BE2C (cell line): ENCODE results near the gene CRYBG2.
"Not testable (repeated sequence)": the region's sequence is repeated elsewhere in the genome, so short reads cannot be mapped to it uniquely, and the experiment has no call there.

Experiments
- DNase-seq: peaks from one replicate; pipeline ENCODE4 v3.0.0-alpha.2; 2020
- H3K27me3 ChIP-seq: fragments of 250-450 bp; sonication (Bioruptor Pico); 2 replicates; pipeline ENCODE4 v1.5.1; 2020; ENCODE audit warnings: mild to moderate bottlenecking
- H3K36me3 ChIP-seq: fragments of 250-450 bp; sonication (Bioruptor Pico); 2 replicates; pipeline ENCODE4 v1.5.1; 2020; ENCODE audit warnings: mild to moderate bottlenecking
- H3K4me1 ChIP-seq: fragments of 250-450 bp; sonication (Bioruptor Pico); 2 replicates; pipeline ENCODE4 v1.5.1; 2020
- H3K4me3 ChIP-seq: 2 replicates; pipeline ENCODE4 v1.5.1; 2011; ENCODE audit warnings: low read depth, low read length
- H3K9me3 ChIP-seq: fragments of 250-450 bp; sonication (Bioruptor Pico); 2 replicates; pipeline ENCODE4 v1.5.1; 2020
- CTCF ChIP-seq: IDR thresholded peaks from 2 replicates; pipeline ENCODE4 v1.5.1; 2012; ENCODE audit warnings: mild to moderate bottlenecking, low read depth, low read length

The CRYBG2 gene

GRCh38 chr1:26337206-26337535 is 16.8 kb downstream of the CRYBG2 start:
- no peak overlapping the region for H3K4me3 ChIP-seq
- H3K4me1 ChIP-seq = no peaks in the 10 kb centered on the region
- H3K27me3 ChIP-seq = no peaks in the 10 kb centered on the region
- H3K9me3 ChIP-seq = no peaks in the 10 kb centered on the region
- no peaks in the 10 kb centered on the region for H3K36me3 ChIP-seq
- TF ChIP-seq CTCF = no peak
- DNase-seq = no peak

- Histone ChIP-seq H3K4me1 (no peaks in the 10 kb centered on the region), H3K4me3 (peak overlapping the region; percentile 46), H3K9me3 (no peaks in the 10 kb centered on the region), H3K27me3 (no peaks in the 10 kb centered on the region), H3K36me3 (no peaks in the 10 kb centered on the region)
- DNase-seq = peak; percentile 55
- TF ChIP-seq CTCF = no peak
These were observed 17.3 kb downstream of the CRYBG2 start for GRCh38 chr1:26336477-26337205.

- Histone ChIP-seq H3K4me1 (no peaks in the 10 kb centered on the region), H3K9me3 (no peaks in the 10 kb centered on the region), H3K27me3 (no peaks in the 10 kb centered on the region), H3K36me3 (no peaks in the 10 kb centered on the region), H3K4me3 (peak overlapping the region; percentile 46)
- no peak for TF ChIP-seq CTCF
- DNase-seq = no peak
These were observed 18.0 kb downstream of the CRYBG2 start for GRCh38 chr1:26335774-26336476.

- H3K36me3 ChIP-seq, H3K27me3 ChIP-seq, H3K9me3 ChIP-seq, H3K4me3 ChIP-seq, H3K4me1 ChIP-seq, DNase-seq: not testable (repeated sequence)
These were observed 20.6 kb downstream of the CRYBG2 start for GRCh38 chr1:26333312-26333711.

GRCh38 chr1:26330276-26330675 is 23.7 kb downstream of the CRYBG2 start:
- DNase-seq = no peak
- Histone ChIP-seq H3K4me3 (no peak overlapping the region), H3K27me3 (no peaks in the 10 kb centered on the region), H3K9me3 (no peaks in the 10 kb centered on the region), H3K36me3 (no peaks in the 10 kb centered on the region), H3K4me1 (no peaks in the 10 kb centered on the region)
- TF ChIP-seq CTCF = no peak

GRCh38 chr1:26329380-26329779 is 24.6 kb downstream of the CRYBG2 start:
- not testable (repeated sequence) for H3K9me3 ChIP-seq, H3K36me3 ChIP-seq, H3K4me1 ChIP-seq, DNase-seq, H3K4me3 ChIP-seq, H3K27me3 ChIP-seq

GRCh38 chr1:26328597-26328996 is 25.3 kb downstream of the CRYBG2 start:
- H3K4me3 ChIP-seq = no peak overlapping the region
- TF ChIP-seq CTCF = no peak
- no peaks in the 10 kb centered on the region for H3K4me1 ChIP-seq
- no peak for DNase-seq
- H3K9me3 ChIP-seq = no peaks in the 10 kb centered on the region
- H3K27me3 ChIP-seq = no peaks in the 10 kb centered on the region
- no peaks in the 10 kb centered on the region for H3K36me3 ChIP-seq
